NOMO-1 treated with DMSO at 0.1 percent for 48 hours (cell line): ENCODE data around the gene STIL.
"Not testable (repeated sequence)": the region's sequence is repeated elsewhere in the genome, so short reads cannot be mapped to it uniquely, and the experiment has no call there.

Experiments
- DNase-seq: peaks from one replicate; lab custom pipeline; 2025; ENCODE audit not compliant: unreplicated experiment; lab: John Stamatoyannopoulos, UW

The STIL gene

DNA sequence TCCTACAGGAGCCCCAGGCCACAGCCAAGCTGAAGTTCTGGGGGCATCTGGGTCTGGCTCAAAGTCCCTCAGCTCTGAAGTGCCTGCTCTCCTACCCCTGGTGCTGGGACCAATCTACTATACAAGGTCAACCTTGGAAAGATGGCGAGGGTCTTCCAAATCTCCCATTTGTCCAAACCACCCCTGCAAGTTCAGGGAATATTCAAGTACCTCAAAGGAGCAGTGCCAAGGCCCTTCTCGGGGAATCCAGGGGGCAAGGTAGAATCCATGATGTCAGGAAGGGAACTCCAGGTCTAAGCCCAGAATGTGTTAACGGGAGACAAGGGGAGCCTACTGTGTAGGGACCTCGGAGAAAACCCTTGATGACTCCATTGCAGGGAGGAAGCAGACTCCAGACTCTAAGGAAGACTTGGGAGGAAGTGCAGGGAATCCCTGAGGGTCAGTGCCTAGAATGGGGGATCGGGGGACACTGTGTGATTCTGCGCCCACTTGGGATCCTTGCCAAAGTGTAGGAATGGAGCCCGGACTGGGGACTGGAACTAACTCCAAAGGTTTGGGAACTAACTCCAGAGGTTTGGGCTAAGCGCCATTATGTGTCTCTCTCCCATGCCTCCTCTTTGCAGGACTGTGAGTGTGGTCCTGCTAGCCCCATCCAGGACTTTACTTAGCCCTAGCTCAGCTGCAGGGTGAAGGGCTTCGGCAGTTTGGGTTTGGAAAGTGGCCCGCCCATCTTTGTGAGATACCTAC lies 90.6 kb downstream of the STIL start:
- DNase-seq: no peak

DNA sequence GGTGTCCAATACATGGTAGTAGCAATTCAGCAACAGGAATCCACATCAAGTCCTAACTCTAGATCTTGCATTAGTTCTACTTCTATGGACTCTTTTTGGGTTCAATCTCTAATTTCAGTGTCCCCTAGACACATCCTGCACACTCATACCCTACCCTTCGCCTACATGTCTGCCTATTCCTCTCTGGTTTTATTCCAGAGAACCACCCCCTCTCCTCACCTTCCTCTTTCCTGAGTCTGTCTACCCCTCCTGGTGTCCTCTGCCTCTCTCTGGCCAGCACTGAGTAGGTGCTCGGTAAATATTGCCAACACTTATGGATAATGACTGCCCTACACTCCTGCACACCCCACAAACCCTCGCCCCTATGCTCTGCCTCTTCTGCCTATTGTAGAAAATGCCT lies 91.5 kb downstream of the STIL start:
- DNase-seq: no peak

GRCh38 chr1:47219590-47220220 lies 94.2 kb downstream of the STIL start:
- no peak for DNase-seq

DNA sequence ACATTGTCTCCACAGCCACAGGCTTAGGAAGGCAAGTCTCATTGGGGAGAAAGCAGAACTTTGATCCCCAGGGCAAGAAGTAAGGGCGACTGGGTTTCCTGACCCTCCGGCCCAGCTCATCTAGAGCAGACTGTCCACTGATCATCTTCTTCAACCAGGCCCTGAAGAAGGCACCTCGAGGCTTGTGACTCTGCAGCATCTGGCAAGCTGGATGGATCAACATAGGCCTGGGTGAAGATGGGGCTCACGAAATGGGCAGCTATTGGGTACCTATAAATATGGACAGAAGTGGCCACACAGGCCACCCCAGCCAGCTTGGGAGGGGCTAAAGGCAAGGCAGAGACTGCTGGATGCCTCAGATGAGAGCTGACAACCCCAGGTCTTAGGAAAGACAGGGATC lies 94.9 kb downstream of the STIL start:
- DNase-seq: no peak

DNA sequence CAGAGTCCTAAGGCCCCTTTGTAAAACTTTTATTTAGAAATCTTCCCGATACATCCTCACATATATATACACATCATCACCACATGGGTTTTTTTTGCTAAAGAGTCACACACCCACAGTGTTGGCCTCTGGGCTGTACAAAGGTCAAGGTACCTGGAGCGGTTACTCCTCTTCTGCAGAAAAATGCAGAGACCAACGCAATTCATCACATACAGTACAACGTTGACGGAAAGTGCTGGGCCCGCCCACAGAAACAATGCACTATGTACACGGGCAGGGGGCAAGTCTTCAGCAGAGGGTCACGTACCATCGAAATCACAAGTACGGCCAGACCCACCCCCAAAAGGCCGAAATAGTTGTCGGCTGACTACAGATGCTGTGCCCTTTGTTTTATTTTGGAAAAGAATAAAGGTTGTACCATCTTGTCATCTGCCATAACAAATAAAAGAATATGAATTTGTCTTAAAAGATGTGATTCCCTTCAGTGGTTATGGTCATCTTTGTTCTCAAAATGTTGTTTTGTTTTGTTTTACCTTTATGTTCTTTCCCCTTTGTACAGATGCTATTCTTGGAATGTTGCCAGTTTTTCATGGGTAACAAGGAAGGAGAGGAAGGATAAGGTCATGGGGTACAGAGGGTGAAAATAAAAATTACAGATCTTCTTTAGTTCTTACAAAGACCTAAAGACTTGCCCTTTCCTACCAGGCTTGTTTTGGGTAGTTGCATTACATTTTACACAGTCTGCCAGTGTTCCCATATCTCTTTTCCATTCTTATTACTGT lies 97.5 kb downstream of the STIL start:
- DNase-seq: no peak

DNA sequence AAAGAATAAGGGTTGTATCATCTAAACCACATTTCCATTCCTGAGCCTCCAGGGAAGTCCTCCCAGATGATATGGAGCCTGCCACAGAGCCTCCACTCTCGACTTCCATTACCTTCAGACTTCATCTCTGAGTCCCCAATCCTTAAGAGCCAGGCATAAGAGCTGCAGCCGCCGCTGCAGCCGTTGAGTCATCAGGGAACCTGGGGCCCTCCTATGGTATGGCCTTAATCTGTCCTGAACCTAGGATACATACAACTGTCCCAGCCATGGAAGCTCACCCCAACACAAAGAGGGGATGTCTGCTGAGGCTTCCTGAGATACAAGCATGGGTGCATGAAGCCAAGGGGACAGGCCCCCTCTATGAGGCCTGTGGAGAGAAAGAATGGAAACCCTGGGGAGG lies 98.2 kb downstream of the STIL start:
- DNase-seq: no peak

GRCh38 chr1:47214549-47214948 lies 99.4 kb downstream of the STIL start:
- DNase-seq: no peak

DNA sequence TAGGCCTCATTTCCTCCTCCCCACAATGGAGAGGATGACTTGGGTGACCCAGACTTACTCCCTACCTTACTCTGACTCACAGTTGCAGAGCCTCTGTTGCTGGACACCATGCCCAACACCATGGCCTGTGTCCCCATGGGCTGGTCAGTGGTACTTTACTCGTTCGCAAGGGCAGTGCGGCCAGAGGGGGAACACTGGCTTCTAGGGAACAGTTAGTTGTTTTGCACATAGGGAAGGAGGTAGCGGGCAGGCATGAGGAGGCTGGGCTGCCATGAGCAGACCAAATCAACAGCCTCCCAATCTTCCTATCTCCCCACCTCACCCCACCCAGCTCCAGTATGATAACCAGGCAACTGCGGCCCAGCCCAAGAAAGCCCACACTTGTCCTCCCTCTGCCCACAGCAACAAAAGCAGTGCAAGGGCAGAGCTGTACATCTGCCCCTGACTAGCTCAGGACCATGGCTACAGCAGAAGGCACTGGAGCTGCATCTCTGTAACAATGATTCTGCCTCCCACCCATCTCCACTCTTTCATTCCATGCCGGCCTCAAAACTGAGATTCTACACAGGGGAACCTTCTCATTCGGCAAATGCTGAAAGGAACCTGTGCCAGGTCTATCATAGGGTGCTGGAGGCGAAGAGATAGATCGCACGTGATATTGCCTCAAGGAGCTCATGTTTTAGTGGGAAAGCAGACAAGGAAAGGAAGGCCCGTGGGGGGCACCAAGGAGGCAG lies 100.5 kb downstream of the STIL start:
- no peak for DNase-seq

GRCh38 chr1:47212636-47213229 lies 101.2 kb downstream of the STIL start:
- DNase-seq: no peak

DNA sequence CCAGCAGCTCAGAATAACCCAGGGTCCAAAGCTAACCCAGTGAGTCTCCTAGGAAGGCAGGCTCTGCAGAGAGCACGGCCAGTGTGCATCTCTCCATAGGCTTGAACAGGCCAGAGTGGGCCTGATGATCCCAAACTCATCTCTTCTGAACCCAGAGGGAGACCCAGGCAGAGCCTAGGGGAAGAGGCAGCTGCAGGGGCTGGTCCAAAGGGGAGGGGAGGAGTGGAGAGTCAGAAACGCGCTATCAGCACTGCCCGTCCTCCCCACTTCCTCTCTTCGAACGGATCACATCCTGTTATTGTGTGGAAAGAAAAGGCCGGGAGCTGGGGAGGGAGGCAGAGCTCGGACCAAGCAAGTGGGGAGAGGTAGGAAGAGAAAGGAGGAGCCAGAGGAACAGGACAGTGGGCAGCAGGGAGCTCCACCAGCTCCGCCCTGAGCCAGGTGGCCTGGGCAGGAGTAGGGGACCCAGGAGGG lies 102.1 kb downstream of the STIL start:
- DNase-seq: no peak

GRCh38 chr1:47210666-47211065 lies 103.3 kb downstream of the STIL start:
- no peak for DNase-seq

GRCh38 chr1:47209725-47210325 lies 104.1 kb downstream of the STIL start:
- DNase-seq: no peak

DNA sequence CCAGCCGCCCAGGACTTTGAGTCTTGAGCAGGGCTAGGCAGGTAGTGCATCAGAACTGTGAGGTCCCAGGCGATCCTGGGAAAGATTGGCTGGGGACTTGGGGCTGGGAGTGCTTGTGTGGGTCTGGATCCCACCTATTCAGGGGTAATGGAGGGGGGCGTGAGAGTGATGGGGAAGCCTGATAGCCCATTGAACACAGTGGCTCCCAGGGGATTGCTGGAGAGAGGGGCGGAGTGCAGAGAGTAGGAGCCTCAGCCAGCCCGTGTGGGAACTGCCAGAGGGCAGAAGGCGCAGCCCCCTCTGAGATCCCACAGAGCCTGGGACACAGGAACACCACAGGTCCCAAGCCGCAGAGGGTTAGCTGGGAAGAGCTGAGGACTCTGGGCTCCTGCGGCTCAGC lies 104.9 kb downstream of the STIL start:
- no peak for DNase-seq

GRCh38 chr1:47208374-47208850 lies 105.5 kb downstream of the STIL start:
- DNase-seq: no peak

DNA sequence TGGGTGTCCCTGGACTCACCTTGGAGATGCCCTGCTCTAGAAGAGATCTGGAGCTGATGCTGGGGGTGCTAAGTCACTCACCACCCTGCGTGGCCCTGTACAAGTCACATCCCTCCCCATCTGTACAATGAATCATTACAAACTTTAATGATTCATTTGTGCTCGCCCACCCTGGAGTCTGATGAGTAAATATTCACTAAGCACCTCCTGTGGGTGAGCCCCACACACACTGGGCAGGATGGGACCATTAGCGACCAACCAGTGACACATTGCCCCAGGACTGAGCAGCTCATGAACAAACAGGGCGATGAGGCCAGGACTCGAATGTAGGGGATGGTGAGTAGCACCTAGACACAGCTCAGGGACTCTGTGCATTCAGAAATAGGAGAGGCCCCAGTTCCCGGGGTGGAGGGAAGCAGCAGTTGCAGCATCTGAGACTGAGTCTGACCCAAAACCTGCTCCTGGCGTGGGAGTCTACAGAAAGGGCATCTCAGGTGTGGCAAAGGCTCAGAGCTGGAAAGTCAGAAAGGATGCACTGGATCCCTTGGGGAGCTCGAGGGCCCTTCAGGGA lies 106.1 kb downstream of the STIL start:
- no peak for DNase-seq

DNA sequence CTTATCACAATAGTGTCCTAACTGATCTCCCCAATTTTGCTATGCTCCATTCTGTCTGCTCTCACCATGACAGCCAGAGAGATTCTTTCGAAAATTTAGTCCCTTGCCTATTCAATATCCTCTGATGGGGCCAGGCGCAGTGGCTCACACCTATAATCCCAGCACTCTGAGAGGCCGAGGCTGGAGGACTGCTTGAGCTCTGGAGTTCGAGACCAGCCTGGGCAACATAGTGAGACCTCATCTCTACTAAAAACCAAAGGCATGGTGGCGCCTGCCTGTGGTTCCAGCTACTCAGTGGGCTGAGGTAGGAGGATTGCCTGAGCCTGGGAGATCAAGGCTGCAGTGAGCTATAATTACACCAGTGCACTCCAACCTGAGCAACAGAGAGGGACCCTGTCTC lies 108.0 kb downstream of the STIL start:
- DNase-seq: no peak

GRCh38 chr1:47203504-47203903 lies 110.4 kb downstream of the STIL start:
- DNase-seq: not testable (repeated sequence)

DNA sequence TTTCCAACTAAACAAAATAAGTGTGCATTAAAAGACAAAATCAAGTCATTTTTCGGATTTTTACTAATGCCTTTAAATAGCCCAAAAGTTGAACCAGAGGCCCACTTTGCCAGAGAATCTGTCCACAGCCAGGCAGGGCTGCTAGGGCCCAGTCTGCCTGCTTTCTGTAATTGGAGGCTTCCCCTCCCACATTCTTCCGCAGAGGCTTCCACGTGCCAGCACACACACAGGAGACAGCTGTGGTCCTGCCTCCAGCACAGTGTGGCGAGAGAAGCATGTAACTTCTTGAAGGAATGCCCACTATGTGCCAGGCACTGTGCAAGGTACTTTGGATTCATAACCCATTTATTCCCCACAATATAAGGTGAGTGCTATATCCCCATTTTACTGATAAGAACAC lies 112.8 kb downstream of the STIL start:
- DNase-seq: no peak
